ENCODE data around the gene NUMA1.

The NUMA1 gene

GRCh38 chr11:72079819-72080325, 470 bp downstream of the NUMA1 start:
- TF ChIP-seq, protein P1, sequence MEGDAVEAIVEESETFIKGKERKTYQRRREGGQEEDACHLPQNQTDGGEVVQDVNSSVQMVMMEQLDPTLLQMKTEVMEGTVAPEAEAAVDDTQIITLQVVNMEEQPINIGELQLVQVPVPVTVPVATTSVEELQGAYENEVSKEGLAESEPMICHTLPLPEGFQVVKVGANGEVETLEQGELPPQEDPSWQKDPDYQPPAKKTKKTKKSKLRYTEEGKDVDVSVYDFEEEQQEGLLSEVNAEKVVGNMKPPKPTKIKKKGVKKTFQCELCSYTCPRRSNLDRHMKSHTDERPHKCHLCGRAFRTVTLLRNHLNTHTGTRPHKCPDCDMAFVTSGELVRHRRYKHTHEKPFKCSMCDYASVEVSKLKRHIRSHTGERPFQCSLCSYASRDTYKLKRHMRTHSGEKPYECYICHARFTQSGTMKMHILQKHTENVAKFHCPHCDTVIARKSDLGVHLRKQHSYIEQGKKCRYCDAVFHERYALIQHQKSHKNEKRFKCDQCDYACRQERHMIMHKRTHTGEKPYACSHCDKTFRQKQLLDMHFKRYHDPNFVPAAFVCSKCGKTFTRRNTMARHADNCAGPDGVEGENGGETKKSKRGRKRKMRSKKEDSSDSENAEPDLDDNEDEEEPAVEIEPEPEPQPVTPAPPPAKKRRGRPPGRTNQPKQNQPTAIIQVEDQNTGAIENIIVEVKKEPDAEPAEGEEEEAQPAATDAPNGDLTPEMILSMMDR (IDR thresholded peaks at IDR 0.05; ENCODE audit: low read length, missing control alignments): no peak
- H3K4me3 ChIP-seq (replicated peaks; ENCODE audit: low read depth, low read length): peak overlapping the region; percentile 62

DNA sequence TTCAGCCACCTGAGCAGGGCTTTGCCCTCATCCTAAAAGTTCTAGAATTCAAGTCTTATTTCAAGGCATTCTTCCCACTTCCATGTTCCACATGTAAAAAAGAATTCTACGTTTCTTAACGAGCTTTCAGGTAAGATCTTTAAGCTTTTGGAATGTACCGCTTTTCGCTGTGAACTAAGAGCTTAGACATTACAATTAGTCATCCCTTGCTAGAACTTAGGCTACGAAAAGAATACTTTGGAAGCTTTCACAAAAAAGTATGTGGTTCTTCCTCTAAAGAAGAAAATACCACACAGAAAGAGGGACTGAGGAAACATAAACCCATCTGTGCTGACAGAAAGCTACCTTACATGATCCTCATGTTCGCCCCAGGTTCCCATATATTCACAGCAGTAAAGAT, 1.9 kb downstream of the NUMA1 start:
- TF ChIP-seq, protein P1 (IDR thresholded peaks at IDR 0.05; ENCODE audit: low read length, missing control alignments): no peak
- peak overlapping the region; percentile 62 for H3K4me3 ChIP-seq (replicated peaks; ENCODE audit: low read depth, low read length)
- no peak for DNase-seq (ENCODE audit: low read depth)

More at GRCh38 chr11:72079819-72080325, 470 bp downstream of the NUMA1 start:
- no peak for DNase-seq (ENCODE audit: low read depth)

- DNase-seq (ENCODE audit: low read depth): no peak
- TF ChIP-seq, protein P1 (IDR thresholded peaks at IDR 0.05; ENCODE audit: low read length, missing control alignments): no peak
- no peak overlapping the region for H3K4me3 ChIP-seq (replicated peaks; ENCODE audit: low read depth, low read length)
Observed at GRCh38 chr11:72075756-72076155, 4.6 kb downstream of the NUMA1 start.

GRCh38 chr11:72075109-72075508, 5.2 kb downstream of the NUMA1 start:
- TF ChIP-seq, protein P1 (IDR thresholded peaks at IDR 0.05; ENCODE audit: low read length, missing control alignments): peak; percentile 2

DNA sequence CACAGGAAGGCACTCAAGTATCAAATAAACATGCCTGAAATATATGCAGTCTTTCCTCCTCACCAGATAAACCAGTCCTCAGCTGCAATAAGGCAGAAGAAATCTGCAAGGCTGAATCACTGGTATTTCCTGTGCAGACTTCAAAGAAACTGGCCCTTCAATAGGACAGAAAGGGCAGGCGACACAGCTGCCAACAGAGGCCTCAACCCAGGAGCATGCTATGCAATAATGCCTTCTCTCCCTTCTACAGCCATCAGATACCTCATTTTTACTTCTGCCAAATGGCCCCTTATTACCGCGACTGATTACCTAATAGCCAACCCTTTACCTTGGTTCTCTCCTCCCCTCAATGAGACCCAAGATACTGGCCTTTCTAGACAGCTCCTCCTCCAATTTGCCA, 8.0 kb downstream of the NUMA1 start:
- no peak overlapping the region for H3K4me3 ChIP-seq (replicated peaks; ENCODE audit: low read depth, low read length)
- peak; percentile 80 for DNase-seq (ENCODE audit: low read depth)
- TF ChIP-seq, protein P1 (IDR thresholded peaks at IDR 0.05; ENCODE audit: low read length, missing control alignments): no peak

More at GRCh38 chr11:72075109-72075508, 5.2 kb downstream of the NUMA1 start:
- H3K4me3 ChIP-seq (replicated peaks; ENCODE audit: low read depth, low read length): no peak overlapping the region
- no peak for DNase-seq (ENCODE audit: low read depth)

DNA sequence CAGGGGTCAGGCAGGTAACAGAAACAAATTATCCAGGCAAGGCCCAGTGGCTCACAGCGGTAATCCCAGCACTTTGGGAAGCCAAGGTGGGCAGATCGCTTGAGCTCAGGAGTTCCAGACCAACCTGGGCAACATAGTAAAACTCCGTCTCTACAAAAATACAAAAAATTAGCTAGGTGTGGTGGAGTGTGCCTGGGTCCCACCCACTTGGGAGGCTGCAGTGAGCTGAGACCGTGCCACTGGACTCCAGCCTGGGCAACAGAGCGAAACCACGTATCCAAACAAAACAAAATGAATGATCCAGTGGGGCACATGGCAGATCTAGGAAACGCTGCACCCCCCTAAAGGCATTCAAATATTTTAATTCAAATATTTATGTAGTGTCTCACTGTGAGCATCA, 9.9 kb downstream of the NUMA1 start:
- DNase-seq (ENCODE audit: low read depth): no peak
- TF ChIP-seq, protein P1 (IDR thresholded peaks at IDR 0.05; ENCODE audit: low read length, missing control alignments): no peak
- no peak overlapping the region for H3K4me3 ChIP-seq (replicated peaks; ENCODE audit: low read depth, low read length)

DNA sequence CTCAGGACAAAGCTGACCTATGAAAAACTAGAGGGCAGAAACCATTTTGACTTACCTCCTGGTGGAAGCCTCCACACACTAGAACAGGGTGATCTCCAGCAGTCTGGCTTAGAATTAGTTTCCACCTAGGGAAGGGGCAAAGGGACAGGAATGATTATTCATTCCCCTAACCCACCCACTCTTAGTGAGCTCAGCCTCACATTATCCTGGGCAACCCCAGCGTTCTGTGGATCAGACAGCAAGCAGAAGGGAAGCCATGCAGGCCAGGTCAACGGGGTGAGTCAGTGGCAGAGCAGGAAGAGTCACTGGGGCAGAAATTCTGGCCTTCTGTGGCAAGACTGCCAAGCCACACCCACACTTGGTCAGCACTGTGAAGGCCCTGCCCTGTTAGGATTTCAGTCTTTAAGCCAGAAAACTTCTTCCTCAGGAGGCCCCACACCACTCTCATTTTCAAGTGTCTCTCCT, 10.5 kb downstream of the NUMA1 start:
- no peak overlapping the region for H3K4me3 ChIP-seq (replicated peaks; ENCODE audit: low read depth, low read length)
- TF ChIP-seq, protein P1 (IDR thresholded peaks at IDR 0.05; ENCODE audit: low read length, missing control alignments): no peak
- DNase-seq (ENCODE audit: low read depth): peak; percentile 81

Measured in fibroblast of pulmonary artery (primary cell).